ENCODE results near the gene CSTPP1.

GRCh38 chr11:47057365-47057764 is 120.8 kb downstream of the CSTPP1 start:
- TF ChIP-seq ARNTL (CRISPR knock-in tag; IDR thresholded peaks at IDR 0.05; ENCODE audit: borderline replicate concordance, low read depth) (no peak), ESRRG (CRISPR knock-in tag; IDR thresholded peaks at IDR 0.05) (no peak), ZNF8 (CRISPR knock-in tag; IDR thresholded peaks at IDR 0.05) (no peak), ZFP3 (CRISPR knock-in tag; IDR thresholded peaks at IDR 0.05) (no peak), CREB5 (CRISPR knock-in tag; IDR thresholded peaks at IDR 0.05; ENCODE audit: low read depth) (no peak), ZFP30 (CRISPR knock-in tag; IDR thresholded peaks at IDR 0.05) (no peak)
